Activated naive CD8-positive, alpha-beta T cell treated with anti-CD3 and anti-CD28 coated beads, Interleukin-2, amount 10 ng/mL, durations not matched to agents 7 days and 5 days (primary cell): ENCODE measurements around the gene SLC6A8. TPM values are rescaled to one million over a fixed set of nuclear protein-coding genes. Genes with fewer than 3 reads are reported as not detected.
"Not testable (repeated sequence)": the region's sequence is repeated elsewhere in the genome, so short reads cannot be mapped to it uniquely, and the experiment has no call there.

Experiments used
- ATAC-seq: fragments of 150-1000 bp; cut with Tn5 transposase; one replicate; pipeline ENCODE4 v1.10.0; 2021; ENCODE audit warnings: low read depth, moderate library complexity
- POLR2A ChIA-PET: fragments of 350-600 bp; sonication (Branson Sonifier 250); formaldehyde crosslinking; loops from one replicate; lab custom pipeline; 2021; ENCODE audit warnings: antibody characterized with exemption; lab: Charles Lee
- DNase-seq: peaks from one replicate; pipeline ENCODE4 v3.0.0; 2021
- H3K27ac Mint-ChIP-seq: one replicate; pipeline ENCODE4 v1.8.0; 2022; ENCODE audit warnings: mild to moderate bottlenecking, mixed read lengths
- H3K27me3 Mint-ChIP-seq: one replicate; pipeline ENCODE4 v1.8.0; 2022; ENCODE audit warnings: mild to moderate bottlenecking, moderate library complexity, mixed read lengths
- H3K36me3 Mint-ChIP-seq: one replicate; pipeline ENCODE4 v1.8.0; 2021; ENCODE audit warnings: mild to moderate bottlenecking, mixed read lengths
- H3K4me1 Mint-ChIP-seq: one replicate; pipeline ENCODE4 v1.8.0; 2021; ENCODE audit warnings: mixed read lengths
- H3K4me3 Mint-ChIP-seq: one replicate; pipeline ENCODE4 v1.8.0; 2022; ENCODE audit warnings: mild to moderate bottlenecking, moderate library complexity, mixed read lengths
- H3K9me3 Mint-ChIP-seq: one replicate; pipeline ENCODE4 v1.8.0; 2021; ENCODE audit warnings: mixed read lengths
- total RNA-seq, 2 experiments: library from RNA; stranded (reverse); gene quantifications; one replicate each; pipeline ENCODE4 v1.2.3, GENCODE V29; 2021

Gene SLC6A8
- total RNA-seq, 2 experiments from 2014 or later = 1.7 to 1.9 TPM

GRCh38 chrX:153689654-153690465, 2.1 kb downstream of the SLC6A8 start:
- no peak overlapping the region for H3K27ac Mint-ChIP-seq
- no peaks in the 10 kb centered on the region for H3K36me3 Mint-ChIP-seq
- no peak for DNase-seq
- no peak overlapping the region for H3K4me3 Mint-ChIP-seq
- ATAC-seq = no peak
- no peaks in the 10 kb centered on the region for H3K9me3 Mint-ChIP-seq
- POLR2A ChIA-PET = no interaction called here
- no peaks in the 10 kb centered on the region for H3K4me1 Mint-ChIP-seq
- H3K27me3 Mint-ChIP-seq = peaks cover 5% of the 10 kb centered on the region

- no peak overlapping the region for H3K27ac Mint-ChIP-seq
- peaks cover 5% of the 10 kb centered on the region for H3K27me3 Mint-ChIP-seq
- H3K9me3 Mint-ChIP-seq = no peaks in the 10 kb centered on the region
- no peaks in the 10 kb centered on the region for H3K4me1 Mint-ChIP-seq
- DNase-seq (no peak), ATAC-seq (no peak)
- H3K36me3 Mint-ChIP-seq = no peaks in the 10 kb centered on the region
- POLR2A ChIA-PET = no interaction called here
- no peak overlapping the region for H3K4me3 Mint-ChIP-seq
These were observed 2.7 kb downstream of the SLC6A8 start for GRCh38 chrX:153690466-153690865.

- H3K36me3 Mint-ChIP-seq, H3K9me3 Mint-ChIP-seq, ATAC-seq, H3K4me1 Mint-ChIP-seq, DNase-seq, H3K4me3 Mint-ChIP-seq, H3K27ac Mint-ChIP-seq, POLR2A ChIA-PET, H3K27me3 Mint-ChIP-seq: not testable (repeated sequence)
These were observed 3.5 kb downstream of the SLC6A8 start for GRCh38 chrX:153691032-153691827.

- peaks cover 2% of the 10 kb centered on the region for H3K27me3 Mint-ChIP-seq
- no peaks in the 10 kb centered on the region for H3K9me3 Mint-ChIP-seq
- H3K4me3 Mint-ChIP-seq = no peak overlapping the region
- H3K4me1 Mint-ChIP-seq = no peaks in the 10 kb centered on the region
- POLR2A ChIA-PET = no interaction called here
- H3K27ac Mint-ChIP-seq = no peak overlapping the region
- no peaks in the 10 kb centered on the region for H3K36me3 Mint-ChIP-seq
- DNase-seq = no peak
- no peak for ATAC-seq
These were observed 4.3 kb downstream of the SLC6A8 start for GRCh38 chrX:153692003-153692402.

GRCh38 chrX:153692611-153693156, 5.0 kb downstream of the SLC6A8 start:
- POLR2A ChIA-PET = no interaction called here
- Mint-ChIP-seq H3K27ac (no peak overlapping the region), H3K9me3 (no peaks in the 10 kb centered on the region), H3K4me3 (no peak overlapping the region), H3K27me3 (no peaks in the 10 kb centered on the region), H3K36me3 (peaks cover 1% of the 10 kb centered on the region), H3K4me1 (no peaks in the 10 kb centered on the region)
- ATAC-seq (no peak), DNase-seq (no peak)

GRCh38 chrX:153693216-153694086, 5.7 kb downstream of the SLC6A8 start:
- Mint-ChIP-seq H3K4me1 (no peaks in the 10 kb centered on the region), H3K27ac (no peak overlapping the region), H3K4me3 (no peak overlapping the region), H3K9me3 (no peaks in the 10 kb centered on the region), H3K27me3 (no peaks in the 10 kb centered on the region), H3K36me3 (peaks cover 1% of the 10 kb centered on the region)
- POLR2A ChIA-PET = no interaction called here
- ATAC-seq (no peak), DNase-seq (no peak)

GRCh38 chrX:153694256-153694655, 6.5 kb downstream of the SLC6A8 start:
- H3K36me3 Mint-ChIP-seq, H3K27me3 Mint-ChIP-seq, H3K27ac Mint-ChIP-seq, POLR2A ChIA-PET, H3K4me3 Mint-ChIP-seq, DNase-seq, H3K9me3 Mint-ChIP-seq, ATAC-seq, H3K4me1 Mint-ChIP-seq: not testable (repeated sequence)

- no peak for ATAC-seq
- no peak for DNase-seq
- no peak overlapping the region for H3K27ac Mint-ChIP-seq
- H3K4me3 Mint-ChIP-seq = no peak overlapping the region
- H3K27me3 Mint-ChIP-seq = no peaks in the 10 kb centered on the region
- H3K9me3 Mint-ChIP-seq = no peaks in the 10 kb centered on the region
- POLR2A ChIA-PET = no interaction called here
- peaks cover 1% of the 10 kb centered on the region for H3K36me3 Mint-ChIP-seq
- H3K4me1 Mint-ChIP-seq = no peaks in the 10 kb centered on the region
These were observed 7.1 kb downstream of the SLC6A8 start for GRCh38 chrX:153694687-153695270.

GRCh38 chrX:153696100-153696499, 8.4 kb downstream of the SLC6A8 start:
- DNase-seq = no peak
- H3K4me3 Mint-ChIP-seq = no peak overlapping the region
- H3K27me3 Mint-ChIP-seq = no peaks in the 10 kb centered on the region
- peaks cover 1% of the 10 kb centered on the region for H3K36me3 Mint-ChIP-seq
- POLR2A ChIA-PET = no interaction called here
- no peak overlapping the region for H3K27ac Mint-ChIP-seq
- H3K4me1 Mint-ChIP-seq = no peaks in the 10 kb centered on the region
- no peaks in the 10 kb centered on the region for H3K9me3 Mint-ChIP-seq
- ATAC-seq = no peak

- H3K4me3 Mint-ChIP-seq, H3K27me3 Mint-ChIP-seq, H3K36me3 Mint-ChIP-seq, H3K4me1 Mint-ChIP-seq, H3K9me3 Mint-ChIP-seq, DNase-seq, H3K27ac Mint-ChIP-seq, ATAC-seq, POLR2A ChIA-PET: not testable (repeated sequence)
These were observed 8.8 kb downstream of the SLC6A8 start for GRCh38 chrX:153696538-153696937.

- H3K27me3 Mint-ChIP-seq, H3K36me3 Mint-ChIP-seq, H3K4me3 Mint-ChIP-seq, H3K9me3 Mint-ChIP-seq, ATAC-seq, DNase-seq, H3K27ac Mint-ChIP-seq, H3K4me1 Mint-ChIP-seq, POLR2A ChIA-PET: not testable (repeated sequence)
These were observed 9.4 kb downstream of the SLC6A8 start for GRCh38 chrX:153696986-153697722.
